HG03139 (cell line): ENCODE measurements around the gene STRN3.
"Not testable (repeated sequence)": the region's sequence is repeated elsewhere in the genome, so short reads cannot be mapped to it uniquely, and the experiment has no call there.

Experiments used
- ATAC-seq: cut with Tn5 transposase; IDR thresholded peaks from one replicate; pipeline ENCODE4 v1.9.1; 2021; ENCODE audit not compliant: unreplicated experiment

STRN3 gene

DNA sequence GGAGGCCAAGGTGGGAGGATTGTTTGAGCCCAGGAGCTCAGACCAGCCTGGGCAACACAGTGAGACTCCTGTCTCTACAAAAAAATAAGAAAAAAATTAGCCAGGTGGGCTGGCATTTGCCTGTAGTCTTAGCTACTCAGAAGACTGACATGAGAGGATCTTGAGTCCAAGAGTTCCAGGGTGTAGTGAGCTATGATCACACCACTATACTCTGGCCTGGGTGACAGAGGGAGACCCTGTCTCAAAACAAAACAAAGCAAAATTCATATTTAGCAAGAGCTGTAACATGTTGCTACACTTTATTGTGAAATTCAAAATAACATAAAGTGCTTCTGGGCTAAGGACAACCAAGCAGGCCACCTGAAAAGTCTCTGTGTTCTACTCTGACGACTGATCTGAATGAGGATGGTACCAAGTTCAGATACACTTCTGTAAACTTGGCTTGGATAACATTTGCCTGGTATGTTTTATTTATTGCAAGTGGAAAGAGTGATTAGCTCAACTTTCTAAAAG is 11.6 kb upstream of the STRN3 start:
- no peak for ATAC-seq

GRCh38 chr14:31036552-31036951 is 10.4 kb upstream of the STRN3 start:
- no peak for ATAC-seq

GRCh38 chr14:31030469-31030868 is 4.3 kb upstream of the STRN3 start:
- ATAC-seq, result no peak

GRCh38 chr14:31029016-31029970 is 3.1 kb upstream of the STRN3 start:
- no peak for ATAC-seq

DNA sequence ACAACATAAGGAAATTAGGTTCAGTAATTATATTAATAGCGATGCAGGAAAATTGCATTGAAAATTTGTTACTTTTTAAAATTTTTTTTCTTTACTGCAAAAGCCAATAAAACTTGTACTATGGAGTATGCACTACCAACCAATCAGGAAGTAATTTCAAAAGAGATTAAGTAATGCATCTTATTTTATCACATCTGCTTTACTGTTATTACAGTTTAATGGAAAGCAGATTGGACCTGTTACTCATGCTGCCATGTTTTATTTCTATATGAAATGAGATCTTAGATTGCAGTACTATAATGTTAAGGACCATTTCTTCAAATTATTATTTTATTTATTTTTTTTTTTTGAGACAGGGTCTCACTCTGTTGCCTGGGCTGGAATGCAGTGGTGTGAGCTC is 1.7 kb upstream of the STRN3 start:
- ATAC-seq, result no peak

- ATAC-seq, result peak; percentile 87
Measured at GRCh38 chr14:31026450-31027235, 464 bp upstream of the STRN3 start.

GRCh38 chr14:31025367-31026076 is 657 bp downstream of the STRN3 start, which contains the start of gene AP4S1:
Gene AP4S1, plus strand, starts transcription at chr14:31025649. Its CDS starts 40,548 bp downstream, at chr14:31066197.
- ATAC-seq, result peak; percentile 10

DNA sequence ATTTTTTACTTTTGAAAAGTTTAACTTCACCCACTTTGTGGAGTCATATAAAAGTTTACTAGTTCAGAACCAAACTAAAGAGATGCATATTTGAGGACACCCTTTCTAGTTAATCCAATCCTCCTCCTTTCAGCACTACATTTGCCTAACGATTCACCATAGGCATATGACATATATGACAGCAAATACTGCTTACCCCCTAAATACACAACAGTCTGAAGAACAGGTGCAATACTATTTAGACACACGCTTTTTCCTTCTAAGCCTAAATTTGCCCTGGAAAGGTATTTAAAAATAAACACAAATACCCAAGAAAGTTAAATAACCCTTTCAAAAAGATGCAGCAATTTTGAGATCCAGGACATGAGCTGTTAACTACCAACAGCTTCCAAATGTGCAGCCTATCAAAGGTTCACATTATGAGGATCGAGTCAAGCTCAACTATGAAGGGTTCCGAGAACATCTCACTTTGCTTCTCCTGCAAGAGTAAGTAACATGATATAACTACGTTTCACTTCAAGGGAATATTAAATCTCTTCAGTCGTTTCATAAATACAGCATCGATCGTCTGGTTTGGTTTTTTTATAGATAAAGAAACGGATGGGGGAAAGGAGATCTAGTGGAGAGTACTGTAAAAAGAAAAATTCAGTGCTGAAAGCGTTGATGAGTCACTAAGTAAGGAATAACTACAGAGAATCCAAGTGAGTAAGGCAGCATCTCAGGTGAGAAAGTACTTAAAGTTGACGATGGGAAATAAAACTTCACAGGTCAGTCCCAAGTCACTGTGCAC is 1.4 kb downstream of the STRN3 start:
- ATAC-seq, result no peak

GRCh38 chr14:31024010-31024480 is 2.1 kb downstream of the STRN3 start:
- ATAC-seq, result no peak

- ATAC-seq, result no peak
Measured at GRCh38 chr14:31022386-31022785, 3.8 kb downstream of the STRN3 start.

DNA sequence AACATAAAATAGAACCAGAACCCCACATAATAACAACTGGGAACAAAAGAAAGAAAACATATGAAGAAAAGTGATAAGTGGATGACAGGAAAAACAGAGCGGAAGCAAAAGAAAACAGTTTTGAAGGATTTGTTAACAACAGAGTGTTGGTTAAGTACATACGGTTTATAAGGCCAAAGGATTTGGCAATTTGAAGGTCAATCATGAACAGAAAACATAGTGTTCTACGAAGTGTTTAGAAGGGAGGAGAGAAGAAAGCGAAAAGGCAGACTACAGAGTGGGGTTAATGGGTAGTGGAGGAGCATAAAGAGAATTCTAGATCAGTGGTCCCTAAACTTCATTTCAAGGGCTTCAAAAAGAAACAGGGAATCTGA is 4.6 kb downstream of the STRN3 start:
- ATAC-seq, result no peak

GRCh38 chr14:31020834-31021575 is 5.2 kb downstream of the STRN3 start:
- no peak for ATAC-seq

GRCh38 chr14:31018057-31018645 is 8.0 kb downstream of the STRN3 start:
- no peak for ATAC-seq

DNA sequence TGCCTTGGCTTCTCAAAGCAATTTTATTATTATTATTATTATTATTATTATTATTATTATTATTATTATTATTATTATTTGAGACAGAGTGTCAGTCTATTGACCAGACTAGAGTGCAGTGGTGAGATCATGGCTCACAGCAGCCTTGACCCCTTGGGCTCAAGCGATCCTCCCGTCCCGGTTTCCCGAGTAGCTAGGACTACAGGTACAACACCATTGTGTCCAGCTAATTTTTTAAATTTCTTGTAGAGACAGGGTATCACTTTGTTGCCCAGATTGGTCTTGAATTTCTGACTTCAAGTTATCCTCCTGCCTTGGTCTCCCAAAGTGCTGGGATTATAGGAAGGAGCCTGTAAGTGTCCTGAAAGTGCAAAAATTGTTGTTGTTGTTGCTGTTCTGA is 12.3 kb downstream of the STRN3 start:
- no peak for ATAC-seq

- no peak for ATAC-seq
Measured at GRCh38 chr14:31010935-31011334, 15.2 kb downstream of the STRN3 start.

- no peak for ATAC-seq
Measured at GRCh38 chr14:31009836-31010574, 16.2 kb downstream of the STRN3 start.

- ATAC-seq, result no peak
Measured at GRCh38 chr14:31006703-31007102, 19.5 kb downstream of the STRN3 start.

DNA sequence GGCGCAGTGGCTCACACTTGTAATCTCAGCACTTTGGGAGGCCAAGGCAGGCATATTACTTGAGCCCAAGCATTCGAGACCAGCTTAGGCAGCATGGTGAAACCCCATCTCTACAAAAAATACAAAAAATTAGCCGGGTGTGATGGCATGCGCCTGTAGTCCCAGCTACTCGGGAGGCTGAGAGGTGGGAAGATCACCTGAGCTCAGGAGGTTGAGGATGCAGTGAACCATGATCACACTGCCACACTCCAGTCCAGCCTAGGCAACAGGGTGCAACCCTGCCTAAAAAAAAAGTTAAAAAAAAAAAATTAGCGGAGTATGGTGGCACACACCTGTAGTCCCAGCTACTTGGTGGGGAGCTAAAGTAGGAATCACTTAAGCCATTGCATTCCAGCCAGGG is 22.2 kb downstream of the STRN3 start:
- not testable (repeated sequence) for ATAC-seq
